Activated T-cell treated with anti-CD3 and anti-CD28 coated beads, Interleukin-2, amount 50 U/mL, for 72 hours (primary cell): Measurements from ENCODE around the gene KDM4C. TPM values are rescaled to one million over a fixed set of nuclear protein-coding genes. Genes with fewer than 3 reads are reported as not detected.
A peak's percentile ranks its signal among the peaks of the same experiment; 100 is the strongest.

Source experiments
- ATAC-seq, 2 donors: fragments of 150-1000 bp; cut with Tn5 transposase; replicated peaks in 1 of 2; 2 replicates each; pipeline ENCODE4 v1.10.0; 2021; ENCODE audit warnings: moderate library complexity in 2 of 2, mild to moderate bottlenecking in 1 of 2
- DNase-seq, 2 donors: peaks; one replicate each; pipeline ENCODE4 v3.0.0; 2021 to 2022; ENCODE audit warnings: mixed read lengths in 1 of 2
- H3K27ac Mint-ChIP-seq: one replicate; pipeline ENCODE4 v1.8.0; 2022; ENCODE audit warnings: mild to moderate bottlenecking, moderate library complexity, mixed read lengths
- H3K27me3 Mint-ChIP-seq: one replicate; pipeline ENCODE4 v1.8.0; 2022; ENCODE audit warnings: low read depth, mixed read lengths
- H3K36me3 Mint-ChIP-seq, 2 donors: one replicate each; pipeline ENCODE4 v1.8.0; 2022; ENCODE audit warnings: mixed read lengths in 2 of 2, mild to moderate bottlenecking in 1 of 2; ENCODE audit not compliant: insufficient read depth in 2 of 2
- H3K4me1 Mint-ChIP-seq: one replicate; pipeline ENCODE4 v1.8.0; 2022; ENCODE audit warnings: low read depth, mixed read lengths
- H3K4me3 Mint-ChIP-seq, 2 donors: one replicate each; pipeline ENCODE4 v1.8.0; 2022; ENCODE audit warnings: mild to moderate bottlenecking in 2 of 2, mixed read lengths in 2 of 2, moderate library complexity in 2 of 2
- H3K9me3 Mint-ChIP-seq, 2 donors: one replicate each; pipeline ENCODE4 v1.8.0; 2022; ENCODE audit warnings: mixed read lengths in 2 of 2
- total RNA-seq, 2 donors: library from RNA; stranded (reverse); gene quantifications; one replicate each; pipeline ENCODE4 v1.2.3, GENCODE V29; 2022

KDM4C gene
- total RNA-seq, 2 donors from 2014 or later = 42.9 to 46.7 TPM

- Mint-ChIP-seq H3K4me3 (no peak overlapping the region), H3K36me3 (no peaks in the 10 kb centered on the region), H3K27ac (peak overlapping the region; percentile 34), H3K27me3 (no peaks in the 10 kb centered on the region), H3K4me1 (peaks cover 41% of the 10 kb centered on the region), H3K9me3 (no peaks in the 10 kb centered on the region)
- DNase-seq (no peak), ATAC-seq (no peak)
Measured at GRCh38 chr9:6925836-6926235, 168.1 kb downstream of the KDM4C start.

- H3K36me3 Mint-ChIP-seq = no peaks in the 10 kb centered on the region
- no peak for DNase-seq
- H3K9me3 Mint-ChIP-seq = no peaks in the 10 kb centered on the region
- H3K27me3 Mint-ChIP-seq = no peaks in the 10 kb centered on the region
- peaks cover 35% of the 10 kb centered on the region for H3K4me1 Mint-ChIP-seq
- no peak for ATAC-seq
- H3K4me3 Mint-ChIP-seq = no peak overlapping the region
- no peak overlapping the region for H3K27ac Mint-ChIP-seq
Measured at GRCh38 chr9:6926436-6926835, 168.7 kb downstream of the KDM4C start.

DNA sequence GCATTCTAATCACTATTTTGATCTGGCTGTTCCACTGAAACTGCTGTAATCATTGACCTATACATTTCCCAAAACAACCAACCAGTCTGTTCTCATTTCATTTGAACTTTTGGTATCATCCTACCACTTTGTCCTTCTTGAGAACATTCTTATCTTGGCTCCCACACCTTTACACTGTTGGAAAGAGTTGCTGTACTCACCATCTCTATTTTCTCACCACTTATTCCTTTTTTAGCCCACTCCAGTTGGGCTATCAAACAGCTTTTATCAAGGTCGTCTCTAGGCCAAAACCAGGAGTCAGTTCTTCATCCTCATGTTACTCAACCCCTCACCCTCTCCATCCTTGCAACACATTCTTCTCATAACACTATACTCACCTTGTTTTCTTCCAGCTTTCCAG, 170.1 kb downstream of the KDM4C start:
- Mint-ChIP-seq H3K9me3 (no peaks in the 10 kb centered on the region), H3K4me3 (no peak overlapping the region), H3K4me1 (peaks cover 31% of the 10 kb centered on the region), H3K36me3 (no peaks in the 10 kb centered on the region), H3K27ac (no peak overlapping the region), H3K27me3 (no peaks in the 10 kb centered on the region)
- ATAC-seq (no peak), DNase-seq (no peak)

DNA sequence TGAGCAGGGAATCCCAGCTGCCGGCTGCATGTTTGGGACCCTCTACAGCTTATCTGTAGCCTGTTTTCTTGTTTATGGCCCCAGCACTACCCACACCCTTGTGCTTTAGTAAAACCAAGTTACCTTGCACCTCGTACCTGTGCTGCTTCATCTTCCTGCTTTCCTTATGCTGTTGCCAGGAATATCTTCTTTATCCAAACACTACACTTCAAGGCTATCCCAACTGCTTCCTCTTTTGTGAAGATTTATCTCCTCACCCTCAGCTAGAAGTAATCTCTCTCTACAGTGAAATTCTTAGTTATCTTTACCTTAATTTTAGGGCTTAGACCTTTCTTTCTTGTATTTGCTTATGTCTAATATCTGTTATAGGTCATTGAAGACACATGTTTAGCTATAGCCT, 171.1 kb downstream of the KDM4C start:
- Mint-ChIP-seq H3K27me3 (no peaks in the 10 kb centered on the region), H3K27ac (peak overlapping the region; percentile 53), H3K4me1 (peaks cover 26% of the 10 kb centered on the region), H3K36me3 (peaks cover 1% of the 10 kb centered on the region in 2 donors), H3K4me3 (no peak overlapping the region), H3K9me3 (no peaks in the 10 kb centered on the region)
- ATAC-seq (no peak), DNase-seq (no peak)

- peaks cover 1% of the 10 kb centered on the region in 2 donors for H3K36me3 Mint-ChIP-seq
- H3K27me3 Mint-ChIP-seq = no peaks in the 10 kb centered on the region
- H3K4me1 Mint-ChIP-seq = peaks cover 22% of the 10 kb centered on the region
- DNase-seq (no peak), ATAC-seq (no peak)
- H3K4me3 Mint-ChIP-seq = no peak overlapping the region
- H3K9me3 Mint-ChIP-seq = no peaks in the 10 kb centered on the region
- peak overlapping the region; percentile 53 for H3K27ac Mint-ChIP-seq
Measured at GRCh38 chr9:6929441-6930215, 171.9 kb downstream of the KDM4C start.

GRCh38 chr9:6930827-6931226, 173.1 kb downstream of the KDM4C start:
- ATAC-seq (no peak), DNase-seq (no peak)
- H3K9me3 Mint-ChIP-seq = no peaks in the 10 kb centered on the region
- H3K36me3 Mint-ChIP-seq = peaks cover 1% of the 10 kb centered on the region in 2 donors
- H3K4me1 Mint-ChIP-seq = peaks cover 21% of the 10 kb centered on the region
- no peak overlapping the region for H3K4me3 Mint-ChIP-seq
- H3K27me3 Mint-ChIP-seq = no peaks in the 10 kb centered on the region
- H3K27ac Mint-ChIP-seq = no peak overlapping the region

DNA sequence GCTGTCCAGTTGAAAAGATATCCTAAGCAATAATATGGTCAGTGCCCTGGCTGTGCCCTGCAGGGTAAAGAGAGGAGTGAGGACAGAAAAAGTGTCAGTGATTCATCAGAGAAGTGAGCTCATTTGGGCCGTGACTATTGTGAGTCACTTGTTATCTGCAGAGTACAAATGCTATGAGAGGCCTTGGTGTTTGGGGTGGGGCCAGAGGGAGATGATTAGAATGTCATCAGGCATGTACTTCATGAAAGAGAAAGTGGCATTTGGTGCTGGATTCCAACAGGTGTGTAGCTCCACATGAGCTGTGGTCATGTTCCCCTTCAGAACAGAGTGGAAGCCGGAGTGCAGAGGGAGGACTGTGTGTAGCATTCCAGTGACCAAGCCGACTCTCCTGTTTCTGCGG, 174.1 kb downstream of the KDM4C start:
- H3K9me3 Mint-ChIP-seq = no peaks in the 10 kb centered on the region
- DNase-seq = peak; percentile 46 to 61
- H3K4me3 Mint-ChIP-seq = no peak overlapping the region
- ATAC-seq = peak; percentile 98 to 100
- H3K36me3 Mint-ChIP-seq = peaks cover 1% of the 10 kb centered on the region in 2 donors
- H3K27ac Mint-ChIP-seq = no peak overlapping the region
- H3K4me1 Mint-ChIP-seq = peaks cover 21% of the 10 kb centered on the region
- H3K27me3 Mint-ChIP-seq = no peaks in the 10 kb centered on the region

DNA sequence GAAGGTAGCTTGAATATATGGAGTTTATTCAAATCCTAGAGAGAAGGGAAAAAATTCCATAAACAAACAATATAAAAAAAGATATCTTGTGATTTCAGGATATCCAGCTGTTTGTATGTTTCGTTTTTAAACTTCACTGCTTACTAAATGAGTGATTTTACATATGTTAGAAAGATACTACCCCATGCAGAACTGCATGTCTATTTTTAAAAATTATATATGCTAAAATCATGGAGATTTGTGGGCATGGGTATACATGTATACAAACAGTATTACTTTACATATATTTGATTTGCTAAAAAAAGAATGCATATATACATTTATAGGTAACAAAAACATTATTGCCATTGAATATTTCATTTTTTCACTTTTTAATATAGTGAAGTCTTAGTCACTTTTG, 178.3 kb downstream of the KDM4C start:
- Mint-ChIP-seq H3K27me3 (no peaks in the 10 kb centered on the region), H3K36me3 (peaks cover 1% of the 10 kb centered on the region in 2 donors), H3K4me3 (no peak overlapping the region), H3K4me1 (peaks cover 10% of the 10 kb centered on the region), H3K9me3 (no peaks in the 10 kb centered on the region), H3K27ac (no peak overlapping the region)
- DNase-seq = no peak
- no peak for ATAC-seq

GRCh38 chr9:6937209-6937608, 179.4 kb downstream of the KDM4C start:
- Mint-ChIP-seq H3K36me3 (peaks cover 1% of the 10 kb centered on the region in 2 donors), H3K9me3 (no peaks in the 10 kb centered on the region), H3K27me3 (no peaks in the 10 kb centered on the region), H3K27ac (no peak overlapping the region), H3K4me1 (peaks cover 10% of the 10 kb centered on the region), H3K4me3 (no peak overlapping the region)
- DNase-seq (no peak), ATAC-seq (no peak)

- Mint-ChIP-seq H3K9me3 (no peaks in the 10 kb centered on the region), H3K36me3 (peaks cover 1% of the 10 kb centered on the region in 2 donors), H3K27me3 (no peaks in the 10 kb centered on the region), H3K4me1 (peaks cover 8% of the 10 kb centered on the region), H3K4me3 (no peak overlapping the region), H3K27ac (no peak overlapping the region)
- no peak for ATAC-seq
- no peak for DNase-seq
Measured at GRCh38 chr9:6938447-6938846, 180.7 kb downstream of the KDM4C start.

DNA sequence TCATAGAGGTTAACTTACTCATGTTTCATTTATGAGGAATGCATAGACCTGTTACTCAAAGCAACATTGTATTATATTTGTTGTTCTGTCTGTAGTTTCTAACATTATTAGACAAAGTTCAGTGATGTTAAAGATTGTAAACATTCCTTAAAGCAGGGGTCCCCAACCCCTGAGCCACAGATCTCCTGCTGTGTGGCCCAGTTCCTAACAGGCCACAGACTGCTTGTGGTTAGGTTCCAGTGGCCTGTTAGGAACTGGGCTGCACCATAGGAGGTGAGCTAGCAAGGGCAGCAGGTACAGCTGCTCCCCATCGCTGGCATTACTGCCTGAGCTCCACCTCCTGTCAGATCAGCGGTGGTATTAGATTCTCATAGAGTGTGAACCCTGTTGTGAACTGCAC, 181.1 kb downstream of the KDM4C start:
- Mint-ChIP-seq H3K36me3 (no peaks in the 10 kb centered on the region), H3K27me3 (no peaks in the 10 kb centered on the region), H3K4me3 (no peak overlapping the region), H3K9me3 (no peaks in the 10 kb centered on the region), H3K27ac (no peak overlapping the region), H3K4me1 (peaks cover 8% of the 10 kb centered on the region)
- ATAC-seq (no peak), DNase-seq (no peak)

DNA sequence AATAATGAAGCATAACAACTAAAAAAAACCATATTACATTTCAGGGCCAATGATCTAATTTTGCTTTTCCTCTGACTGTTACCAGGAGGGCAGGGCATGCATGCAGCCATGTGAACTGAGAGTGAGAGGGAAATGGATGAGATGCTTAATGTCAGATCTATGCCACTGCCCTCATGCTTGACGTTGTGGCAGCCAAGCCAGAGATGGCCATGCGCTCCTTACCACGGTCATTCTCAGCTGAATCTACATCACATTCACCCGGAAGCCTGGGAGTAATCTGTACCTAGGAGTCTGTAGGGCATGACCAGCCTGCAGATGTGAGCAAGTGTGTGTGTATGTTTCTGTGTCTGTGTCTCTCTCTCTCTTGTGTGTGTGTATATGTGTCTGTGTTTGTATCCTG, 183.7 kb downstream of the KDM4C start:
- DNase-seq (no peak), ATAC-seq (no peak)
- Mint-ChIP-seq H3K4me1 (peaks cover 18% of the 10 kb centered on the region), H3K27me3 (no peaks in the 10 kb centered on the region), H3K4me3 (no peak overlapping the region), H3K9me3 (no peaks in the 10 kb centered on the region), H3K36me3 (no peaks in the 10 kb centered on the region), H3K27ac (no peak overlapping the region)

DNA sequence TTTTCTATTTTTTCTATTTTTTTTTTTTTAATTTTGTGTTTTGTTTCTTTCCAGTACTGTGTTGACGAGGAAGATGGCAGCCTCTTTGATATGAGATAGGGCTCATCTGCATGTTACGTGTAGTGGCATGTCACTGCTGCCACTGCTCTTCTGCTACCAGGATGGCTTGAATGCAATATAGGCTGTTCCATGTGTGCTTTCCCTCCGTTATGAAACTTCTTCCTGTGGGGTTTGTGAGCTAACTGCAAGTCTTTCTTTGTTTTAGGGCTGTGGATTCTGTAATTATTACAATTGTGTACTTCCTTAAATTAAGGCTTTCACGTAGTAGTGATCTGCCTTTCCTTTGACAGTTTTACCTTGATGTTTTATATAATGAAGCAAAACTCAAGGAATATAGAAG, 184.6 kb downstream of the KDM4C start:
- no peak for DNase-seq
- H3K36me3 Mint-ChIP-seq = no peaks in the 10 kb centered on the region
- no peak overlapping the region for H3K4me3 Mint-ChIP-seq
- peak overlapping the region; percentile 20 for H3K27ac Mint-ChIP-seq
- no peaks in the 10 kb centered on the region for H3K9me3 Mint-ChIP-seq
- ATAC-seq = no peak
- no peaks in the 10 kb centered on the region for H3K27me3 Mint-ChIP-seq
- H3K4me1 Mint-ChIP-seq = peaks cover 18% of the 10 kb centered on the region

DNA sequence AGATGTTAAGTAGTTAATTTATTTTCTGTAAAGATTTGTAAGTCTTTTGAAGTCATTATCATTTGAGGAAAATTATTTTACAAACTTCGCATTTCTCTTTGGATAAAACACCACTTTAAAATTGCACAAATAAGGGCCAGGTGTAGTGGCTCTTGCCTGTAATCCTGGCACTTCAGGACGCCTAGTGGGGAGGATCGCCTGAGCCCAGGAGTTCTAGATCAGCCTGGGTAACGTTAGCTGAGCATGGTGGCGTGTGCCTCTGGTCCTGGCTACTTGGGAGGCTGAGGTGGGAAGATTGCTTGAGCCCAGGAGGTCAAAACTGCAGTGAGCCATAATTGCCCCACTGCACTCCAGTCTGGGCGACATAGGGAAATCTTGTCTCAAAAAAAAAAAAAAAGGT, 185.5 kb downstream of the KDM4C start:
- H3K4me1 Mint-ChIP-seq = peaks cover 18% of the 10 kb centered on the region
- DNase-seq (no peak), ATAC-seq (no peak)
- no peak overlapping the region for H3K27ac Mint-ChIP-seq
- H3K9me3 Mint-ChIP-seq = no peaks in the 10 kb centered on the region
- no peaks in the 10 kb centered on the region for H3K27me3 Mint-ChIP-seq
- H3K36me3 Mint-ChIP-seq = no peaks in the 10 kb centered on the region
- H3K4me3 Mint-ChIP-seq = no peak overlapping the region
